NCI-H1092 (cell line): ENCODE results near the gene LMNTD1.
"Not testable (repeated sequence)": the region's sequence is repeated elsewhere in the genome, so short reads cannot be mapped to it uniquely, and the experiment has no call there.

Experiments used
- DNase-seq: peaks from one replicate; lab custom pipeline; 2025; lab: John Stamatoyannopoulos, UW

Gene LMNTD1

DNA sequence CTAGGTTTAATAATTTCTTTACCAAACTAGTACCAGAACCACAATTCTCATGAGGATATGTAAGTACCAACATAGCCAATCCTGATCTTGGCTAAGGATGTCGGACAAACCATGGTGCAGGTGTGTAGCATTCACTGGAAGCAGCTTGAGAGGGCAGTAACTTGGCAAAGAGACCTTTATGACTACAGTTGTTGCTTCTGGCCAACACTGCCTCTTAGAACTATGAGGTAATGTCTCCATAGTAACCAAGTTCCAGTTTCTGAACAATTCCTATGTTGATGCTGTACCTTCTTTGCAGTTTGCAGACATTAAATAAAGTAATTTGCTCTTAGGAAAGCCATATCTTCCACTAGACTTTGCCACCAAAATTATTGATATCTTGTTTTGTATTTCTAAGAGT is at the start of gene LMNTD1:
LMNTD1 (minus strand) TSS at position 186 of the 400 bp plus-strand sequence. CDS start 324 bp downstream, outside the sequence.
- no peak for DNase-seq

DNA sequence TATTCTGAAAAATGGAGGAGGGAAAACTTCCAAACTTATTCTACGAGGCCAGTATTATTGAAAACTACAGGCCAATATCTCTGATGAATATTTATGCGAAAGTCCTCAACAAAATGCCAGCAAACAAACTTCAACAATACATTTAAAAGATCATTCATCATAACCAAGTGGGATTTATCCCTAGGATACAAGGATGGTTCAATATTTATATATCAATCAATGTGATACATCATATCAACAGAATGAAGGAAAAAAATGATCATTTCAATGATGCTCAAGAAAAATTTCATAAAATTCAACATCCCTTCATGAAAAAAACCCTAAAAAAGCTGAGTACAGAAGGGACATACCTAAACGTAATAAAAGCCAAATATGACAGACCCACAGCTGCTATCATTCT is 45.9 kb upstream of the LMNTD1 start:
- DNase-seq, result no peak

GRCh38 chr12:25595496-25595895 is 42.4 kb upstream of the LMNTD1 start:
- DNase-seq, result not testable (repeated sequence)

DNA sequence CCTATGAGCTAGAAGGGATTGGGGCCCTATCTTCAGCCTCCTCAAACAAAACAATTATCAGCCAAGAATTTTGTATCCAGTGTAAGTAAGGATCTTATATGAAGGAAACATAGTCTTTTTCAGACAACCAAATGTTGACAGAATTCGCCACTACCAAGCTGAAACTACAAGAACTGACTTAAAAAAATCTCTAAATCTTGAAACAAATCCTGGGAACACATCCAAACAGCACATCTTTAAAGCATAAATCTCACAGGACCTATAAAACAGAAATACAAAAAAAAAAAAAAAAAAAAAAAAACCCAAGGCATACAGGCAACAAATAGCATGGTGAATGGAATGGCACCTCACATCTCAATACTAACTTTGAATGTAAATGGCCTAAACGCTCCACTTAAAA is 41.3 kb upstream of the LMNTD1 start:
- DNase-seq, result no peak

GRCh38 chr12:25592725-25593495 is 39.8 kb upstream of the LMNTD1 start:
- no peak for DNase-seq

DNA sequence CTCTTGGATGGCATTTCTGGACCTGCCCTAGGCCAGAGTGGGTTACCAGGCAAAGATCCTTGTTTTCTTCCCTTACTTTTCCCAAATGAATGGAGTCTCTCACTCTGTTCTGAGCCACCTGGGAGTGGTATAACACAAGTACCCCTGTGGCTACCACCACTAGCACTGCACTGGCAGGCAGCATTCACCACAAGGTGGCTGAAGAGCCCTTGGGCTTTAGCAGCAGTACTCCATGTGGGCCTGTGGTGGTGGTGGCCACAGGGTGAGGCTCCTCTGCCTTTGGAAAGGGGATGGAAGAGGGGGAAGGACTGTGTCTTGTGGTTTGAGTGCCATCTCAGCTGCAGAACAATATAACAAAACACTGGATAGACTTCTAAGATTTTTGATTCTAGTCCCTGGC is 38.1 kb upstream of the LMNTD1 start:
- no peak for DNase-seq

DNA sequence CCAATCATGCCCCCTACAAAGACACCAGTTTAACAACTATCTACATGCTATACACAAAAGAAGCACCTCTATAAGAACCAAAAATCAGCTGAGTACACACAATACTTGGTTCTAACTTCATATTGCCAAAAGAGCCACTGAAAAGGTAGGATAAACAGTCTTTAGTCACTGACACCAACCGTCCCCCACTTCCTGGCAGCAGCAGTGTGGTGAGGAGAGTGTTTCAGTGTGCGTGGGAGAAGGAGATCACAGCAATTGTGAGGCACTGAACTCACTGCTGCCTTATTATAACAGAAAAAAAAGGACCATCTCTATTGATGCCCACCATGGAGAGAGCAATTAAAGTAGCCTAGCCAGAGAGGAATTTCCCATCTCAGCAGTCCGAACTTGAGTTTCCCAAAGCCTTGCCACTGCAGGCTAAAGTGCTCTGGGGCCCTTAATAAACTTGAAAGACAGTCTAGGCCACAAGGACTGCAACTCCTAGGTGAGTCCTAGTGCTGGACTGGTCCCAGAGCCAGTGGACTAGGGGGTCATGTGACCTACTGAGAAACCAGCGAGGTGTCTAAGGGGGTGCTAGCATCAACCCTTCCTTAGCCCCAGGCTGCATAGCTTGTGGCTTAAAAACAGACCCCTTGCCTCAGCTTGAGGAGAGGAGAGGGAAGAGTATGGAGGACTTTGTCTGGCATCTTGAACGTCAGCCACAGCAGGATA is 37.1 kb upstream of the LMNTD1 start:
- DNase-seq, result no peak

GRCh38 chr12:25587346-25587745 is 34.3 kb upstream of the LMNTD1 start:
- no peak for DNase-seq

GRCh38 chr12:25585662-25586061 is 32.6 kb upstream of the LMNTD1 start:
- no peak for DNase-seq

DNA sequence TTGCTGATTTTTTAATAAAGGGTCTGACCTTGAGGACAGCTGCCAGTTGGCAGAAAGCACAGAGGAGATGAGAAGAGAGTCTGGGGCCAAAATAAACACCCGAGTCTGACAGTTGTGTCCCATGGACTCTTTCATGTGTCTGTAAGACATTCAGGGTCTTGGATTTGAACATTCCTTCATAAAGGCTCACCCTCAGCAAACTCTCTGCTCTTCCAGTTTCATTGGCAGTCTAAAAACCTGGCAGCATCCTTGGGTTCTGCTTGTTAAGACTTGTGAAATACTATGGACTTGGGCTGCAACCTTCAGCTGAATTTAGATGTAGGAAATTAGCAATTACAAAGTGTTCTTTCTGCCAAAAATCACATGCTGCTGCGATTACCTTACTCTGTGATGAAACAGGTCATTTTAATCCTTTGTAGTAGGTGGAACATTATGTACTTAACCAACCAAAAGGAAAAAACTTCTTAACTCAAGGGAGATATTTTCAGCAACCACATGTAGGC is 32.0 kb upstream of the LMNTD1 start:
- no peak for DNase-seq

DNA sequence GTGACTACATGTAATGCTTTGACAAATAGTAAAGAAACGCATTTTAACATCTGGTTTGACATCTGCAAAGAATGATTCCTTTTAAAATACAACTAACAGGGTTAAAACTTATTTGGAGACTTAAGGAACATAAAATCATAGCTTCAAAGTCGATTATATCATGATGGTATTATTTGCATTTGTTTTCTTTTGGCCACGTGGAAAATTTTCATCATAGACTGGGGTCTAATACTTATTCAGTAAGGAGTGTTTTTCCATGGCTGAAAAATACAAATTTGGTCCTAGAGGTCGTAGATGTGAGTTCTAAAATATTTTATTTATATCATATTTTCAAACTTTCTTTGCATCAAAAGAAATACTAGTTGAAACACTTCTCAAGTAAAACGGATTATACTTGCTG is 31.5 kb upstream of the LMNTD1 start:
- DNase-seq, result no peak

- DNase-seq, result no peak
Measured at GRCh38 chr12:25583545-25583944, 30.5 kb upstream of the LMNTD1 start.

GRCh38 chr12:25581067-25581466 is 28.0 kb upstream of the LMNTD1 start:
- no peak for DNase-seq

DNA sequence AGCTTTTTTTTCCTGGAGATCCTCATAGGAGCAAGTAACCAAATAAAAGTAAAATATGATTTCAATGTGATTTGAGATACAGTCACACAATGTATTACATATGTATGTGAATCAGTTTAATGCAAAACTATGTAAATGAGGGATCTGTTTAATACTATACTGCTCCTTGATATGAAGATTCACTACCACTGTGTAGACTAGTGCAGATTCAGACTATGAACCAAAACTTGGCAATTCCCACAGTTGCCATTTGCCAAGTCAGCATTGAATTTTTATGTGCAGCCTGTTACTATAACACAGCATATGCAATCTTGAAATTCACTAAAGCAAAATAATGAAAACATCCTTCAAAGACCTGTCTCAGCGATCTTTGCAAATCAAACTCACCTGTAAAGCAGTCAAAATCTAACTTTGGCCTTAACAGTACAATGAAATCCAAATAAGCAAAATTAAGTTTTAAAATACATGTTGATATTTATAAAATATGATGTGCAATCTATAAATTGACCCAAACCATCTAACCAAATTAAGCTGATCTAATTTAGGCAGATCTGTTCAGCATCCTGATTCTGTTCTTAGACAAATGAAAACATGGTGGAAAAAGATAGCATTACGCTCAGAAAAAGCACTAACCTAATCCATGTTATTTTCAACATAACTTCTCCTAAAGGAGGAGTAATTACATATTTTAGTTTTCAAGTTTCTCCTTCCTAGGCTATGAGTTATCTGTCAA is 25.5 kb upstream of the LMNTD1 start:
- DNase-seq, result no peak

GRCh38 chr12:25574761-25575160 is 21.7 kb upstream of the LMNTD1 start:
- no peak for DNase-seq

- no peak for DNase-seq
Measured at GRCh38 chr12:25573346-25573745, 20.3 kb upstream of the LMNTD1 start.

GRCh38 chr12:25570418-25570817 is 17.3 kb upstream of the LMNTD1 start:
- DNase-seq, result no peak

- DNase-seq, result no peak
Measured at GRCh38 chr12:25566202-25566949, 13.3 kb upstream of the LMNTD1 start.

GRCh38 chr12:25558586-25558985 is 5.5 kb upstream of the LMNTD1 start:
- no peak for DNase-seq

GRCh38 chr12:25557830-25558436 is 4.8 kb upstream of the LMNTD1 start:
- DNase-seq, result no peak

DNA sequence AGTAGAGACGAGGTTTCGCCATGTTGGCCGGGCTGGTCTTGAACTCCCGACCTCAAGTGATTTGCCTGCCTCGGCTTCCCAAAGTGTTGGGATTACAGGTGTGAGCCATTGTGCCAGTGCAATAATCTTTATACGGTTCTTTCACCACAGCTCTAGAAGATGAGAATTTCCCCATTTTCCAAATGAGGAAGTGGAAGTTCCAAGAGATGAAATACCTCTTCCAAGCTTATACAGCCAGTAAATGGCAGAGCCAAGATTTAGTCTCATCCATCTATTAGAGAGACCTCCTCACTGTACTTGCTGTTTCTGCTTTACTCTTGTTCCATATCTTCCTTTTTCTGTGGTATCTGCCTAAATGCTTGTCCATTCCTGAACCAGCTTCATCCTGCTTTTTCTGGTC is 3.1 kb upstream of the LMNTD1 start:
- no peak for DNase-seq

- DNase-seq, result no peak
Measured at GRCh38 chr12:25552681-25553080, 402 bp downstream of the LMNTD1 start.
